ENCODE measurements around the gene ARID1B. TPM values are rescaled to one million over a fixed set of nuclear protein-coding genes. Genes with fewer than 3 reads are reported as not detected.
A peak's percentile ranks its signal among the peaks of the same experiment; 100 is the strongest.

ARID1B gene
- total RNA-seq, 1 experiment from 2014 or later = 42.8 TPM

DNA sequence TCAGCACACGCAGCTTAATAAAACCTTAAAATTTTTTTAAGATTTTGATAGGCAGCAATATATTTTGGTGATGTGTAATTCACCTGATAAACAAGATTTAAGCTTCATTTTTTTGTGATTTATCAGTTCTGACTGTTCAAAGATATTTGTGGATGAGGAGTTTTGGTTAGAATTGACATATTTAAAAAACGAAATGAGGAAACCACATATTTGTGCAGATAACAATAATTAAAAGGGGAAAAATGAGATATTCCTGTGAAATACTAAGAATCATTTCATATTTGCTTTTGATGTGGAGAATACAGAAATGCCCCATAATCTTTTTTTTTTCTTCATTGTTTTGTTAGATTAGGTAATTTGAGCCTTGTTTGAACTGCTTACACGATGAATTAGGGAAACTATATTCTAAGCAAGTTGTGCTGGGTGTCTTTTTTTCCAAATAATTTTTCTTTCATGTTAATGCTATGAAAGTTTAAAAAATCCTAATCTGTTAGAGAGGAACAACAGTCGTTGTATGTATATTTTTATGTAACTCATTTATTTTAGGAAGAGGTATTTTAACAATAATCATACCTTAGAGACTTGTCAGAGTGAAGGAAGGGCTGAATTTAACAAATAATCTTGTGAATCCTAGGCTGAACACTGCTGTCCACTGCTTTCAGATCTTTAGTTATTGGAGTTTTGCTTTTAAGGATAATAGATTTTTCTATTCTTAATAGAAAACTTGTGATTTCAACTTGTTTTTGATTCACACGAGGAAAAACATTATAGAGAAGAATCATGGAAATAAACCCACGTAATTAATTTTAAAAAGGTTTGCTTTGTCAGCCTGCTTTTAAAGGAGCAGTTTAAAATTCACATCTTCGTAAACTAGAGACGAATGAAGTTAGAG, 4.0 kb downstream of the ARID1B start:
- no TSS peak for BruUV-seq (replicated peaks)
- H3K9me2 ChIP-seq (ENCODE audit: insufficient read depth) = no peaks in the 10 kb centered on the region
- H3K4me3 ChIP-seq = peak overlapping the region; percentile 61
- H3K9me3 ChIP-seq (ENCODE audit: insufficient read depth, low read depth) = no peaks in the 10 kb centered on the region
- no peaks in the 10 kb centered on the region for H3K27me3 ChIP-seq (ENCODE audit: insufficient read depth, low read depth)
- CTCF ChIA-PET = no interaction called here
- H4K20me1 ChIP-seq (ENCODE audit: insufficient read depth) = peaks cover 19% of the 10 kb centered on the region
- no peak overlapping the region for H2AFZ ChIP-seq
- H3K4me2 ChIP-seq = peak overlapping the region; percentile 91
- POLR2A ChIA-PET (ENCODE audit: unreplicated experiment) = interaction anchor here (0.6 to 1.2 kb wide), 4 partner anchors 11 to 254 kb away, joined by 4 to 7 read pairs (median 4); no protein-coding TSS in a partner anchor
- H3K36me3 ChIP-seq (ENCODE audit: low read depth) = no peaks in the 10 kb centered on the region
- H3K79me2 ChIP-seq (ENCODE audit: low read depth) = peaks cover 66% of the 10 kb centered on the region
- H3F3A ChIP-seq (ENCODE audit: insufficient read depth, low read depth) = peaks cover 12% of the 10 kb centered on the region
- H3K4me1 ChIP-seq (replicated peaks; ENCODE audit: insufficient read depth) = peaks cover 33% of the 10 kb centered on the region
- no peak for TF ChIP-seq EZH2 (IDR thresholded peaks at IDR 0.05; ENCODE audit: low read depth)
- DNase-seq = no peak
- H3K27ac ChIP-seq = peak overlapping the region; percentile 25
- intact Hi-C loops (cut with micrococcal nuclease; ENCODE audit: unreplicated experiment) = loop anchor here (2.0 to 10.0 kb wide), 5 partner anchors 168 to 494 kb away; no protein-coding TSS in a partner anchor

DNA sequence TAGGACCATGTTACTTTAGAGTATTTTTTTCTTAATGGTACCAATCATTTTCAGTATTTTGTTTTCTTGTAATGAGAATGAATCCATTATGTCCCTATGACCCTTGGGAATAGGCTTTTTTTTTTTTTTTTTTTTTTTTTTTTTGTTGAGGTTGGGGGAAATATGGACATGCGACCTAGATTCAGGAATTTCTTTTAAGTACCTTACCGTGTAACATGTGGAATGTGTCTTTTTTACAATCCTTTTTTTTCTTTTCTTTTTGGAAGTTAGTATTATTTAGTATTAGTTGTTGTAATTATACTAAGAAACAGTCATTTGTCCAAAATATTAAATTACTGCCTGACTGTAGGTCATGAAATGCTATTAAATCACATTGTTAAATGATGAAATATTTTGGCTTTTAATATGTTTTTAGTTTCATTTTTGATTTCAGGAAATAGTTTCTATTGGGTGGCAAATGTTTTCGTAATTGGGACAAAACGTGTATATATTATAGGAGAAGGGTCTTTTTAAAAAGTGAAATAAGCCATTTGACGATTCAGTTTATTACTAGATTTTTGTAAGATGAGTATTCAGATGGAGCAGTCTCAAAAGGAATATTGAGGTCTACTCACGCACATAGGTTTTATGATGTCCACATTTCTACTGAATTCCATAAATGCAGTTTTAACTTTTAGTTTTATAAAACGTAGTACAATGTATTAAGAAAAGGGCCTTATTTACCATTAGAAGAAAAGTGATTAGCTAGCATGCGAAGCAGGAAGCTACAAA, 4.9 kb downstream of the ARID1B start:
- CTCF ChIA-PET = no interaction called here
- H3K4me3 ChIP-seq = peak overlapping the region; percentile 61
- peak overlapping the region; percentile 91 for H3K4me2 ChIP-seq
- H4K20me1 ChIP-seq (ENCODE audit: insufficient read depth) = peaks cover 19% of the 10 kb centered on the region
- POLR2A ChIA-PET (ENCODE audit: unreplicated experiment) = no interaction called here
- no peaks in the 10 kb centered on the region for H3K9me2 ChIP-seq (ENCODE audit: insufficient read depth)
- H3K36me3 ChIP-seq (ENCODE audit: low read depth) = no peaks in the 10 kb centered on the region
- BruUV-seq (replicated peaks) = no TSS peak
- H3F3A ChIP-seq (ENCODE audit: insufficient read depth, low read depth) = peaks cover 5% of the 10 kb centered on the region; the same call in 1 of the 2 replicates
- H3K4me1 ChIP-seq (replicated peaks; ENCODE audit: insufficient read depth) = peaks cover 27% of the 10 kb centered on the region
- no peaks in the 10 kb centered on the region for H3K27me3 ChIP-seq (ENCODE audit: insufficient read depth, low read depth)
- intact Hi-C loops (cut with micrococcal nuclease; ENCODE audit: unreplicated experiment) = loop anchor here (2.0 to 10.0 kb wide), 5 partner anchors 167 to 493 kb away; no protein-coding TSS in a partner anchor
- peak overlapping the region; percentile 25 for H3K27ac ChIP-seq
- H3K79me2 ChIP-seq (ENCODE audit: low read depth) = peaks cover 75% of the 10 kb centered on the region
- no peaks in the 10 kb centered on the region for H3K9me3 ChIP-seq (ENCODE audit: insufficient read depth, low read depth)
- no peak for TF ChIP-seq EZH2 (IDR thresholded peaks at IDR 0.05; ENCODE audit: low read depth)
- no peak for TF ChIP-seq CTCF (conservative IDR thresholded peaks at IDR 0.05)
- no peak for DNase-seq
- H2AFZ ChIP-seq = no peak overlapping the region

GRCh38 chr6:156782691-156783320, 5.6 kb downstream of the ARID1B start:
- DNase-seq = no peak
- peaks cover 27% of the 10 kb centered on the region for H3K4me1 ChIP-seq (replicated peaks; ENCODE audit: insufficient read depth)
- H4K20me1 ChIP-seq (ENCODE audit: insufficient read depth) = peaks cover 19% of the 10 kb centered on the region
- H3K36me3 ChIP-seq (ENCODE audit: low read depth) = no peaks in the 10 kb centered on the region
- H3F3A ChIP-seq (ENCODE audit: insufficient read depth, low read depth) = peaks cover 5% of the 10 kb centered on the region; the same call in 1 of the 2 replicates
- intact Hi-C loops (cut with micrococcal nuclease; ENCODE audit: unreplicated experiment) = loop anchor here (5.0 to 10.0 kb wide), 3 partner anchors 239 to 492 kb away; no protein-coding TSS in a partner anchor
- H2AFZ ChIP-seq = no peak overlapping the region
- BruUV-seq (replicated peaks) = no TSS peak
- H3K79me2 ChIP-seq (ENCODE audit: low read depth) = peaks cover 82% of the 10 kb centered on the region
- H3K27me3 ChIP-seq (ENCODE audit: insufficient read depth, low read depth) = no peaks in the 10 kb centered on the region
- H3K4me2 ChIP-seq = peak overlapping the region; percentile 91
- POLR2A ChIA-PET (ENCODE audit: unreplicated experiment) = no interaction called here
- H3K9me2 ChIP-seq (ENCODE audit: insufficient read depth) = no peaks in the 10 kb centered on the region
- peak overlapping the region; percentile 61; the same call in 1 of the 2 replicates for H3K4me3 ChIP-seq
- peak overlapping the region; percentile 25 for H3K27ac ChIP-seq
- no peaks in the 10 kb centered on the region for H3K9me3 ChIP-seq (ENCODE audit: insufficient read depth, low read depth)
- CTCF ChIA-PET = interaction anchor here (0.7 kb wide), 1 partner anchor 383 kb away, joined by 3 read pairs; no protein-coding TSS in a partner anchor
- no peak for TF ChIP-seq EZH2 (IDR thresholded peaks at IDR 0.05; ENCODE audit: low read depth)
- TF ChIP-seq CTCF (conservative IDR thresholded peaks at IDR 0.05) = no peak

All from PC-9 (cell line).